GM18499 (cell line): ENCODE measurements around the gene DDX19B.
A peak's percentile ranks its signal among the peaks of the same experiment; 100 is the strongest.
"Not testable (repeated sequence)": the region's sequence is repeated elsewhere in the genome, so short reads cannot be mapped to it uniquely, and the experiment has no call there.

Experiments
- ATAC-seq: cut with Tn5 transposase; IDR thresholded peaks from one replicate; pipeline ENCODE4 v1.9.1; 2021; ENCODE audit warnings: moderate number of reproducible peaks; ENCODE audit not compliant: insufficient read depth, unreplicated experiment

The DDX19B gene

DNA sequence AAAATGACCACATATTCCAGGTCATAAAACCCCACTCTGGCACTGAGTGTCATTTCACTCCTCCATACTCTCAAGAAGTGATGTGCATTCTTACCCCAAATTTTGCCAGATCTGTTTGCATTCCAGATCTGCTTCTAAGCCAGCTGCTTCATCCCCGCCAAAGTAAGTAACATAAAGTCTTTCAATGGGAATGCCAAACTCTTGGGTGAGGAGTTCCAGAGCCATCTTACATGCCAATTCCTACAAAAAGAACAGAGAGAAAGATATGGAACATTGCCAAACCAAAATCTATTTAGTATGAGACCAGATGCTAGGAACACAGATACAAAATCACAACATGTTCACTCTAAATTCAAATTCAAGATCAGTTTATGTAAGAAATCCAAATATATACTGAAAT lies 22.6 kb upstream of the DDX19B start:
- no peak for ATAC-seq

GRCh38 chr16:70287304-70287971 lies 11.5 kb upstream of the DDX19B start:
- not testable (repeated sequence) for ATAC-seq

- ATAC-seq, result peak; percentile 86
Observed at GRCh38 chr16:70289229-70290094, 9.5 kb upstream of the DDX19B start, which contains the start of gene AARS1. Gene AARS1 (minus strand): TSS chr16:70289506. CDS start chr16:70282763, 6,743 bp downstream.

DNA sequence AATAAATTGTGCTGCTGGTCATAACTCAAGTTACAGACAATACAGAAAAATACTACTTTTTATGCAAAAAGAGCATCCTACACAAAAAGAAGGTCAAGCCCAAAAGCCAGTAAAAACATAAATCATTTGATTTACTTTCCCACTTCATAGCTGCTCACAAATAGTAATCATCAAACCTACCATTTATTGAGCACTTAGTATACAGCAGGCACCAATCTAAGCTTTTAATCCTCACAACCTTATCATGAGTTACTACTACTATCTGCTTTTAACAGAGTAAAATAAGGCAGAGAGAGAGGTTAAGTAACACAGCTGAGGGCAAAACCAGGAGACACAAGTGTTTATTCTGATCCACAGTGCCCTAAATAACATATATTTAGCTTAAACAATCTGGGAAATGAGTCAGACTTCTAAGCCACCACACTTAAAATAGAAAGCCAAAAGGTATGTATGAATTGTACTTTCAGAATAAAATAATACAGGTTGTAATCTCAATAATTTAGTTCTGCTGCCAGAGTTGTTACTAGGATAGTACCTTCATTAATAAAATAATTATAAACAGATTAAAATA lies 8.0 kb upstream of the DDX19B start:
- ATAC-seq, result no peak

GRCh38 chr16:70292148-70292547 lies 6.8 kb upstream of the DDX19B start:
- ATAC-seq, result not testable (repeated sequence)

DNA sequence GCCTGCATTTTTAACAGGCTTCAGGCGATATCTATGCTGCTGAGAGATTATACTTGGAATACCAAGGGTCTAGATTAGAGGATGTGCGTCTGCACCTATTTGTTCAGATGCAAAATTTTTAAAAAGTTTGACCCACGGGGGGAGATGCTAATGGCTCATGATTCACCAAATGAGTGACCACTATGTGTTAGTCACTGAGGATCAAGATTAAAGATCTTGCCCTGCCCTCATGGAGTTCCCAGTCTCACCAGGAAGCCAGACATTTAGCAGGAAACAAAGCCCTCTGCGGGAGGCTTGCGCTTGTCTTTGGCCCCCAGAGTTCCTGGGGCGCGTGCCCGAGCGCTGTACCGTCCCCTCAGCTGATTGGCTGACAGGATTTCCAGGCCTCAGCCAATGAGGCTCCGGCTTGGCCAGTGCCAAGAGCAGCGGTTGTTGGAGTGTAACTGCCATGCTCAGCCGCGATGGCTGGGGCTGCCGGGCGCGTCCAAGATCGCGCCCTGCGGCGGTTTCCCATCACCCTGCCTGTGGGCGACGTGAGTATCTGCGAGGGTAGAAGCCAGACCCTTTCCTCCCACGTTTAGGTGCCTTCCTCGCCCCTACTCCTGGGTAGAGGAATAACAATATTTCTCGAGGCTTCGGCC lies 4.5 kb upstream of the DDX19B start:
- ATAC-seq, result no peak

- ATAC-seq, result no peak
Observed at GRCh38 chr16:70295634-70296033, 3.4 kb upstream of the DDX19B start.

DNA sequence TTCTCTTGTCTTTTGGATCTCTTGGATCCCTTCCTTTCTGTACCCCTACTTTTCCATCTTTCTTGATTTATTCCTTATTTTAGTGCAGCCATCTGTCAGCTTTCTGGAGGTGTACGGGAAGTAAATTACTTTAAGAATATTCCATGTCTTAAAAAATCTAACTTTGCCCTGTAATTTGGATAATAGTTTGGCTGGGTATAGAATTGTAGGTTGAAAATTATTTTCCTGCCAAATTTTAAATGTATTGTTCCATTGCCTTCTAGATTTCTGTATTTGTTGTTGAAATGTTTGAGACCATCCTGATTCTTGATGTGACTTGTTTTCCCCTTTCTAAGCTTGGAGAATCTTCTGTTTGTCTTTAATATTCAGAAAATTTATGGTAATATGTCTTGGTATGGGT lies 2.1 kb downstream of the DDX19B start:
- no peak for ATAC-seq

GRCh38 chr16:70302745-70303144 lies 3.8 kb downstream of the DDX19B start:
- ATAC-seq, result no peak

DNA sequence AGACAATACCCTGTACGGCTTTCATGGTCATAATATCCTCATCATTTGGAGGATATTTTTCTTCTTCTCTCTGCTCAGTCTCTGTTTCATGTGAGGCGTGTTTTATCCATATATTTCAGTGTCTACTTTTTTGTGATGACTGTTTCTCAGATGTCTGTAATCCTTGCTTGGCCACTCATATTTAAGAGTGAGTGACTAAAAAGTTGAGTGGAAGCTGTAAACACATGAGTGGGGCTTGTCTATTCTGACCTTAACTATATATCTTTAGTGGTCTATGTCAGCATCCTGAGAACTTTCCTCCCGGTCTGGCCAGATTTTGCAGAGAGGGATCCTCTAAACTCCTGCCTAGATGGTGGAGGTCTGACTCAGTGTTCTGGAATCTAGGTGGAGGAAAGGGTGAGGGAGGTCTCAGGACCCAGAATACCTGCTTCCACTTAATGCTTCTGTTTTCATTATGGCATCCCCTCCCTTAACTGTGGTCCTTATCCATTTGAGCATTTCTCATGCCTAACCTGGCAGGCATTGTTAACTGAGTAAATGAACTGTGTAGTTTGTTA lies 6.0 kb downstream of the DDX19B start:
- no peak for ATAC-seq

DNA sequence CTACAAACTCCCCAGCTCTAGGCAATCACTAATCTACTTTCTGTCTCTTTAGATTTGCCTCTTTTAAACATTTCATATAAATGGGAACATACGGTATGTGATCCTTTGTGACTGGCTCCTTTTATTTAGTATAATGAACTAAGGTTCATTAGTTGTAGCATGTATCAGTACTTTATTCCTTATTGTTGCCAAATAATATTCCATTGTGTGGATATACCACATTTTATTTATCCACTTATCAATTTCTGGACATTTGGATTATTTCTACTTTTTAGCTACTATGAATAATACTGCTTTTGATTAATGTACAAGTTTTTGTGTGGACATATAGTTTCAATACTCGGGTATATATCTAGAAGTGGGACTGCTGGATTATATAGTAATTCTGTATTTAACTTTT lies 7.9 kb downstream of the DDX19B start:
- no peak for ATAC-seq

GRCh38 chr16:70307726-70308125 lies 8.7 kb downstream of the DDX19B start:
- not testable (repeated sequence) for ATAC-seq

DNA sequence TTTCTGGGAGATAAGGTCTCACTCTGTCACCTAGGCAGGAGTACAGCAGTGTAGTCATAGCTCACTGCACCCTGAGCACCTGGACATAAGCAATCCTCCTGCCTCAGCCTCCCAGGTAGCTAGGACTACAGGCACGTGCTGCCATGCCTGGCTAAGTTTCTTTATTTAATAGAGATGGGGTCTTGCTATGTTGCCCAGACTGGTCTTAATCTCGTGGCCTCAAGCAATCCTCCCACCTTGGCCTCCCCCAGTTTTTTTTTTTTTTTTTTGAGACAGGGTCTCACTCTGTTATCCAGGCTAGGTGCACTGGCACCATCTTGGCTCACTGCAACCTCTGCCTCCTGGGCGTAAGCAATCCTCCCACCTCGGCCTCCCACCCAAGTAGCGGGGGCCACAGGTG lies 21.1 kb downstream of the DDX19B start:
- ATAC-seq, result no peak

DNA sequence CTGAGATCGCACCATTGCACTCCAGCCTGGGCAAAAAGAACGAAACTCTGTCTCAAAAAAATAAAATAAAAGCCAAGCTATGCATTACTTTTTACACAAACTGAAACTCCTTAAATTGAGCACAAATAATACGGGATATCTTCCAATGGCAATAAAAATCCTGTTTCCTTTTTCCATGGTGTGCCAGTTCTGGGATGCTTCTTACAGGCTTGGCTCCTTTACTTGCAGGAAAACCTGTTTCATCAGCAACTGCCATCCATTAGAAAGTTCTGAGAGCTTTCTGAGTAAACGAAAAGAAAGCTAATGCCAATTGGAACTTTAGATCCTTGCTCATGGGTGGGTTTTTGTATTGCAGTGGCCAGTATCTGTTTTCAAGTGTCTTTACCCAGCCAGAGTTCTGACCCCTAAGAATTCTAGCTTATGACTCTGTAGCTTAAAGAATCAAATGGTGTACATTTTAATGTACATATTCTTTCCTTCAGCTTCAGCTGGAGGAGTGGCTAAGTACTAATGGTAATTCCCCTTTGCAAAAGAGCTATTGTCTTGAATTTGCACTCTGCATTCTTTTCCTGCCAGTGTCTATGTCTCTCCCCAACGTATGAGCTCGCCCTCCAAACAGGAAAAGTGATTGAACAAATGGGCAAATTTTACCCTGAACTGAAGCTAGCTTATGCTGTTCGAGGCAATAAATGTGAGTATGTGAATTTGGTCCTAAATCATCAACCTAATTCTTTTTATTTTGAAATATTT lies 26.2 kb downstream of the DDX19B start:
- no peak for ATAC-seq

DNA sequence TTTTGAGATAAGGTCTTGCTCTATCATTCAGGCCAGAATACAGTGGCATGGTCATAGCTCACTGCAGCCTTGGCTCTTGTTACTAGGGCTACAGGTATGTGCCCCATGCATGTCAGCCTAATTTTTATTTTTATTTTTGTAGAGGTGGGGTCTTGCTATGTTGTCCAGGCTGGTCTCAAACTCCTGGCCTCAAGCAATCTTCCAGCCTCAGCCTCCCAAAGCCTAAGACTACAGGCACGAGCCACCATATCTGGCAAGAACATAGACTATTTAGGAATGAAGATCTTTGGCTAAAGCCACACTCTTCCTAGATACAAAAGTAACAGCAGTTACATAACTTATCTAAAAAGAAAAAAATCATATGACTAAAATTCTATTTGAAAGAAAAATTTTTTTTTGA lies 32.1 kb downstream of the DDX19B start:
- no peak for ATAC-seq

DNA sequence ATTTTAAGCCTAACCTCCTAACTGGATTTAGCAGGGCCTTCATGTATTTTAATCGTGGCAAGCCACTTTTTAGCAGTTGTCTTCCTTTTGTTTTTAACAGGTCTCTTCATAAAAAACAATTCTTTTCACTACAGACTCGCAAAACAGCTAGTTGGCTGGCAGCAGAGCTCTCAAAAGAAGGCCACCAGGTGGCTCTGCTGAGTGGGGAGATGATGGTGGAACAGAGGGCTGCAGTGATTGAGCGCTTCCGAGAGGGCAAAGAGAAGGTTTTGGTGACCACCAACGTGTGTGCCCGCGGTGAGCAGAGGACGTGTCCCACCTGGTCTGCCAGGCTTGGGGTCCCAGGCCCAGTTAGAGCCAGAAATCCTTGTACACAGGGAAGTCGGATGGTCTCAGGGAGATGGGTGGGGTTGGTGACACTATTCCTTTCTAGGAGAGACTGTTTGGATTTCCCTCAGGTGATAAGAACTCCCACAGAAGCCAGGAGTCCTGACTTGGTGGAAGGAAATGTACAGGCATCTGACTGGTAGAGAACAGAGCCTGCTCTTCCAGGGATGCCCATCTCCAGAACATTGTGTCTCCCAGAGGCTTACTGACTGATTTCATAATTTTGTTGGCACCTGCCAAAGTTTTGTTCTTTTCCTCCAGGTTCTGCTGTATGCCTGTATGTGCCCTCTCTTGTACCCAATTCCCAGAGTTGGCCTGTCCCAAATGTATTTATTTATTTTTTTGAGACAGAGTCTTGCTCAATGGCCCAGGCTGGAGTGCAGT lies 32.8 kb downstream of the DDX19B start:
- no peak for ATAC-seq

- ATAC-seq, result not testable (repeated sequence)
Observed at GRCh38 chr16:70332728-70333127, 33.7 kb downstream of the DDX19B start.

DNA sequence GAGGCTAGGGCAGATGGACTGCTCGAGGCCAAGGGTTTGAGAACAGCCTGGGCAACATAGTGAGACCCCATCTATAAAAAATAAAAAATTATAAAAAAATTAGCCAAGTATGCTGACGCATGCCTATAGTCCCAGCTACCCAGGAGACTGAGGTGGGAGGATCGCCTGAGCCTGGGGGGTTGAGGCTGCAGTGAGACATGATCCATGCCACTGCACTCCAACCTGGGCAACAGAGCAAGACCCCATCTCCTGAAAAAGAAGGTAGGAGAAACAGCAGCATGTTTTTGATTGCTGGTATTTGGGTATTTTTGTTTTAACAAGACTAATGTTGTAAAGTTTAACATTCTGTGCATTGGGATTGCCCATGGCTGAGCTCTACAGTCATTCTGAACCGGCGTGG lies 38.8 kb downstream of the DDX19B start:
- no peak for ATAC-seq

DNA sequence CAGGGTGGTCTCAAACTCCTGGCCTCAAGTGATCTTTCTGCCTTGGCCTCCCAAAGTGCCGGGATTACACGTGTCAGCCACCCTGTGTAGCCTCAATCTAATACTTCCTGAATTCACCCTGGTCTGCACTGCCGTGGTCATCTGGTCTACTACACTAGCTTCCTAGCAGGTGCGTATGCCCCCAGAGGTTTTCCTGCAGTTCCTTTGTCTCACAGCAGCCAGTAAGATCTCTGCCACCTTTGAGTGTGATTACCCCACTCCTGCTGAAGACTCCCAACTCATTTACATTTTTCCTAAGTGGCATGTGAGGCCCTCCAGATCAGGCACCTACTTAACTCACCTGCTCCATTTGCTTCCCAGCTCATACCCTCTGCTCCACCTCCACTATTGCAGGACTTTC lies 42.6 kb downstream of the DDX19B start:
- ATAC-seq, result no peak
